Suppressor macrophage (primary cell): ENCODE results near the gene MYL3.
A peak's percentile ranks its signal among the peaks of the same experiment; 100 is the strongest.
"Not testable (repeated sequence)": the region's sequence is repeated elsewhere in the genome, so short reads cannot be mapped to it uniquely, and the experiment has no call there.

Experiments used
- DNase-seq, 4 experiments: peaks; one replicate each; pipeline ENCODE4 v3.0.0-alpha.2; 2020 to 2022
- total RNA-seq, 17 experiments: gene quantifications; one replicate each; lab custom pipeline; 2026; ENCODE audit warnings: mixed read lengths in 6 of 17, inconsistent platforms in 3 of 17; lab: John Stamatoyannopoulos, UW

The MYL3 gene
- total RNA-seq: 0 to 1.9 (median 0) reads per million in 17 experiments

GRCh38 chr3:46863261-46863782 is at the start of gene MYL3:
Gene MYL3, minus strand, starts transcription at chr3:46863444. Its CDS starts 54 bp downstream, at chr3:46863390.
- no peak for DNase-seq

DNA sequence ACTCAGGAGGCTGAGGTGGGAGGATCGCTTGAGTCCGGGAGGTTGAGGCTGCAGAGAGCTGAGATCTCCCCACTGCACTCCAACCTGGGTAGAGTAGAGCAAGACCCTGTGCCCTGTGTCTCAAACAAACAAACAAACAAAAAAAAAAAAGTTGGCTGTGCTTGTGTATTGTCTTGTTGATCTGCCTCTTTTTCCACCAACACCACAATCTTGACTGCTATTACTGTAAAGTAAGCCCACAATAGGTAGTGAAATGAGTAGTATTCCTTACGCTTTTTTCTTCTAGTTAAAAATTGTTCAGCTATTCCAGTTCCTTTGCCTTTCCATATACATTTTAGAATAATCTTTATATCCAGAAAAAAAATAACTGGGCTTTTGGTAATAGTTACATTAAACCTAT is 49.7 kb upstream of the MYL3 start:
- no peak for DNase-seq

GRCh38 chr3:46910914-46911313 is 47.7 kb upstream of the MYL3 start:
- DNase-seq: not testable (repeated sequence)

DNA sequence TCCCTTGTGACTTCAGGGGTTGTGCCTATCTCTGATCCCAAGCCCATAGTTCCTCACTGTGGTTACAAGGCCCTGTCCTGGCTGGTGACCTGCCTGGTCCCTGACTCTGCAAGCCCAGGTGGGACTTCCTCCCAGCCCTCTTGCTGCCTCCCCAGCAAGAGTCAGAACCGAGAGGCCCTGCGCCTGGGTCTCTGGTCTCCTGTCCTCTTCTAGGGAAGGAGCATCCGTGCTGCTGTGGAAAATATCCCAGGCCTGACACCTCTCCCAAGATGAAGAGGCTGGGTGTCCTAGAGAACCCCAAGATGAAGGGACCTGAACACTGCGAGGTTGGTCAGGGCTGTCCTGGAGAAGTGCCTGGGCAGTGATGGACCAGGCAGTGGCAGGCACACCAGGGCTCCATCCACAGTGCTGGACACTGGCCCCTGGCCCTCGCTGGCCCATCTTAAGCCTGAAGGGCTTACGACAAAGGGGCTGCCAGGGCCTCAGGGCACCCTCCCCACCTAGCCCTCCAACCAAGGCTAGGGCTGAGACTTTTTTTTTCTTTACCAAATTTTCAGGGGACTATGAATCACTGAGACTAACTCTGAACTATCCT is 47.0 kb upstream of the MYL3 start:
- no peak for DNase-seq

- peak; percentile 86 to 92 (median 90) for DNase-seq
Measured at GRCh38 chr3:46909535-46910161, 46.4 kb upstream of the MYL3 start.

- no peak for DNase-seq
Measured at GRCh38 chr3:46908986-46909534, 45.8 kb upstream of the MYL3 start.

DNA sequence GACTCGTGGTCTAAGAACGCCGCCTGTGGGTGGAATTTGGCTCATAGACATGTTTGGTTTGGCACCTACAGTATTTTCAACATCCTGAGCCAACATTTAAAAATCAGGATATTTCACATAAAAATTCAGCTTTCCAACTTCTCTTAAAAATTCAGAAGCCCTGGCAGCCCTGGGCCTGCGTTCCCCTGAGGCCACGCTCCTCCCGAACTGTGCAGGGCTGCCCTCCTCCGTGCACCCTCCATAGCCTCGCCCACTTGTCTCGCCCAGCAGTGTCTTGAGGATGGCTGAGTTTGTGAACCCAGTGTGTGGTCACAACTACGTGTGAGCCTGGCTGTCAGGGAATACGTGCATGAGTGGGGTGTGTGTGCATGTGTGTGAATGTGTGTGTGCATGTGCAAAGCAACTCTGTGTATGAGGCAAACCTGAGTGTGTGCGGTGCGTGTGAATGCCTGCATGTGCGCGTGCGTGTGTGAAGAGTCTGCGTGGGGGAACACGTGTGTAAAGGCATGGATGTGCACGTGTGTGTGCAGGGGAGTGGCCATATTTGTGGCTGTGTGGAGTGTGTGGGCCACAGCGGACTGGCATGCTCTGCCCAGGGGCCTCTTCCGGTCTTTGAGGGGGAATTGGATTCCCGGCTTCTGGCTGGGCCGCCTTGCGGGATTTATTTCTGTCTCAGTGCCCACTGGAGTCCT is 45.2 kb upstream of the MYL3 start:
- DNase-seq: no peak

- no peak for DNase-seq
Measured at GRCh38 chr3:46907960-46908293, 44.7 kb upstream of the MYL3 start.

GRCh38 chr3:46907271-46907670 is 44.0 kb upstream of the MYL3 start:
- DNase-seq: no peak

DNA sequence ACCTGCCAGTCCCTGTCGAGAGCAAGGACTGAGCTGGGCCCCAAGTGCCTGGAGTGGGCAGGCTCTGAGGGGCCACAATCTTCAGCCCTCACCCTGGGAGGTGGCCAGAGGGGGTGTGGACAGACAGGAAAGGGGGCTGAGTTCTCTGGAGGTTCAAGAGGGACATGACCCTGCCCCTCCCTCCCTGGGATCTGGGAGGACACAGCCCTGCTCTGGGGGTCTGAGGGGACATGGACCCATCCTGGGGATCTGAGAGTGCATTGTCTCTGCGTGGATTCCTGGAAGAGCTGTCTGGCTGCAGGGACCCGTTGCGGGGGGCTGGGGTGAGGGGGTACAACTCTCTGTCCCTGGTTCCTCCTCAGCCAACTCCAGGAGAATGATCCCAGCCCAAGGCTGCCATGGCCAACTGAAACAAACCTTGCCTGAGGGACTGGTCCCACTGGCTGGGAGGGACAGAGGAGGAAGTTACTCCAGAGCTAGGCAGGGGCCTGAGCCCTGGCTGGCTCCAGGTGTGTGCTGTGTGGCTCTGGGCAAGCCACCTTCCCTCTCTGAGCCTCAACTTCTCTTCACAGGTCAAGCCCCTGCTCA is 43.3 kb upstream of the MYL3 start:
- DNase-seq: no peak

GRCh38 chr3:46905661-46906451 is 42.6 kb upstream of the MYL3 start:
- no peak for DNase-seq

DNA sequence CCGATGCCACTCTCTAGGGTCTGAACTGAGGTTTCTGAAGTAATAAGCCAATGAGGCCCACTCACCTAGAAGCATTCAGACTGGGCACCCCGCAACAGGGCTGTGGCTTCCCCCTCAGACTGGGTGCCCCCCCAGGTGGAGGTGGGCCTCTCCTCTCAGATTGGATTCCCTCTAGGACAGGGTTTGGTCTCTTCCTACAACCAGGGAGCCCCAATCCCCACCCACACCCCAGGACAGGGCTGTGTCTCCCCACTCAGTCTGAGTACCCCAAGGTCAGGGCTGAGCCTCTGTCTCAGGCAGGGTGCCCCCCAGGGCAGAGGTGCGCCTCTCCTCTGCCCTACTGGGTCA is 41.9 kb upstream of the MYL3 start:
- DNase-seq: no peak

- DNase-seq: no peak
Measured at GRCh38 chr3:46904303-46905212, 41.3 kb upstream of the MYL3 start.

- DNase-seq: peak in 3 of 4 experiments; percentile 17 to 25 (median 23)
Measured at GRCh38 chr3:46903341-46904302, 40.4 kb upstream of the MYL3 start.

- no peak for DNase-seq
Measured at GRCh38 chr3:46902188-46902631, 39.0 kb upstream of the MYL3 start.

DNA sequence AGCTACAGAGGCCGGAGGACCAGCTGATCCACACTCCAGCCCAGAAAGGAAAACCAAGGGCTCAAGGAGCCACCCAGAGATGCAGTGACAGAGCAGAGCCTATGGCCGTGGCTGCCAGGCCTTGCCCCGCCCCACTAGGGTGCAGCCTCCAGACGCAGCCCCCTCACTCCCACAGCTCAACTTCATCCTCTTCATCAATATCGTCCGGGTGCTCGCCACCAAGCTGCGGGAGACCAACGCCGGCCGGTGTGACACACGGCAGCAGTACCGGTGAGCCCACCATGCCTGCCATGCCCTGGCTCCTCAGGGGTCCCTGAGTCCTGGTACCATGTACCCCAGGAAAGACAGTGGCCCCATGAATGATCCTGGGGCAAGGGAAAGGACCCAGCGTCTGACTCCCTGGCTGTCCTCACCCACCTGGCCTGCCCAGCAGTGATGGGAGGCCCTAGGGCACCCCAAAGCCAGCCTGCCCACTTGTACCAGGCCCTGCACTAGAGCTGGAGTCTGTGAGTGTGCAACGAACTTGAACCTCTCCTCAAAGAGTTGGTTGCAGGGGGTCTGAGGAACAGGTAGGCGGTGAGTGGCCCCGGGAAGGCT is 38.4 kb upstream of the MYL3 start:
- no peak for DNase-seq

GRCh38 chr3:46901061-46901460 is 37.8 kb upstream of the MYL3 start:
- DNase-seq: no peak

DNA sequence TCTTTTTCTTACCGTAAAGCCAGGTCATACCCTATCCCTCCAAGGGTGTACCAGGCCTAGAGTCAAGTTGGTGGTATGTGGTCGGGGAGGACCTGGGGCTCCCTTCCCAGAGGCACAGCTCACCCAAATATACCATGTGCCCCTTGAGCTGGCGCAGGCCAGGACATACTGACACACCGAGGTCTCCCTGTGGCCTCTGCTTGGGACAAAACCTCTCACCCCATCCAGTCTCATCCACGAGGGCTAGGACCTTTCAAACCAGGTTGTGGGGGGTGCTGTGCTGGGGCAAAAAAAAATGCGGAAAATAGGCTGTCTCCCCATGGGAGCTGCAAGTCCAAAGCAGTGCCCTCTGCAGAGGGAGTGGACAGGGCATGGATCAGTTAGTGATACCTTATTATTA is 37.1 kb upstream of the MYL3 start:
- no peak for DNase-seq

GRCh38 chr3:46900007-46900292 is 36.7 kb upstream of the MYL3 start:
- no peak for DNase-seq
